Measurements from ENCODE around the gene CYLD.

The CYLD gene

GRCh38 chr16:50848755-50849514 lies 107.0 kb downstream of the CYLD start:
- DNase-seq, result no peak

Measured in NCI-H1417 (cell line).